Stimulated activated CD4-positive, alpha-beta T cell treated with anti-CD3 and anti-CD28 coated beads, Interleukin-4, amount 100 ng/mL, for 4 hours (primary cell): ENCODE data around the gene ATG16L1.

Experiments
- DNase-seq, 2 experiments: peaks; one replicate each; pipeline ENCODE4 v3.0.0-alpha.2; 2020

The ATG16L1 gene

DNA sequence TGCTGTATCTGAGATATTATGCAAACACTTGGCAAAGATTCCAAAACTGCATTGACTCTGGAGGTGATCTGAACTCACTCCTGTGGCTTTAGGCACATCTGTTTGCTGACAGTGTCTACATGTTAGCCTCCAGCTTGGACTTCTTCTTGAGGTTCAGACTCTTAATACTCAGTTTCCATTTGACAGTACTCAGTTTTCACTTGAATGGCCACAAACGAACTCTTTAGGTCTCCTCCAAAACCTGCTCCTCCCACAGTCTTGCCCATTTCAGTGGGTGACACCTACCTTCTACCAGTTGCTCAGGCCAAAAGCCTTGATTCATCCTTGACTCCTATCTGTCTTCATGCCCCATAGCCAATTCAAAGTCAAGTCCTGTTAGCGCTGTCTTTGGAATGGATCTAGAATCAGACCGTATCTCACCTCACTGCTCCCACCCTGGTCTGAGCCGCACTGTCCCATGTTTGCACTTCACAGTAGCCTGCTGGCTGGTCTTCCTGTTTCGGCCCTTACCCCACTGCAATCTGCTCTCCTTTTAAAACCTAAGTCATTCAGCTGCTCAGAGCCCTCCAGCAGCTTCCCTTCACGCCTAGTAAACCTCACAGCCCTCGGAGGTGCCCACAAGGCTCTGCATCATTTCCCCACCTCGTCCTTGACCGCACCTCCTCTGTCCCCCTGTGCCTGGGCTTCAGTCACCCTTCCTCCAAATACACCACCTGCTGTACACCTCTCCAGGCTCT lies 10.5 kb downstream of the ATG16L1 start:
- DNase-seq: no peak

GRCh38 chr2:233262562-233262961 lies 11.1 kb downstream of the ATG16L1 start:
- no peak for DNase-seq

DNA sequence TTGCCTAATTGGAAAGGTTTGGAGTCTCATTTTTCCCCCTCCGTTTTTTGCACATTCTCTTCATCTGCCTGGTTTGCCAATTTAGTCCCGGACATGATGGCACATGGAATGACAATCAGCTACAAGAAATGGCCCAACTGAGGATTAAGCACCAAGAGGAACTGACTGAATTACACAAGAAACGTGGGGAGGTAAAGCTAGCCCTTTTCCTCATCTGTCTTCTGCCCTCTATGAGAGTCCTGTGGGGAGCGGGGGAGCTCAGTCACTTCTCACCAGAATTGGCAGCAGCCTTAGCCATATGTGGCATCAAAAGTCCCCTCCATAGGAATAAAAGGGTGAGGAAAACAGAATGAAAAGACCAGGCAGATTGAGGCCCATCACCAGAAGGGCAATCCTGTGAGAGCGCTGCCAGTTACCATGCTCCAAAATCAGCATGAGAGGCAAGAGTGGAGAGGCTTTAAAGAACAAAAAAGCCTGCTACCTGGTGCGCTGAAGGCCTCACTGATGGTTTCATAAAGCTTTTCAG lies 11.6 kb downstream of the ATG16L1 start:
- no peak for DNase-seq

- DNase-seq: no peak
These were observed 13.2 kb downstream of the ATG16L1 start for GRCh38 chr2:233264667-233265066.

DNA sequence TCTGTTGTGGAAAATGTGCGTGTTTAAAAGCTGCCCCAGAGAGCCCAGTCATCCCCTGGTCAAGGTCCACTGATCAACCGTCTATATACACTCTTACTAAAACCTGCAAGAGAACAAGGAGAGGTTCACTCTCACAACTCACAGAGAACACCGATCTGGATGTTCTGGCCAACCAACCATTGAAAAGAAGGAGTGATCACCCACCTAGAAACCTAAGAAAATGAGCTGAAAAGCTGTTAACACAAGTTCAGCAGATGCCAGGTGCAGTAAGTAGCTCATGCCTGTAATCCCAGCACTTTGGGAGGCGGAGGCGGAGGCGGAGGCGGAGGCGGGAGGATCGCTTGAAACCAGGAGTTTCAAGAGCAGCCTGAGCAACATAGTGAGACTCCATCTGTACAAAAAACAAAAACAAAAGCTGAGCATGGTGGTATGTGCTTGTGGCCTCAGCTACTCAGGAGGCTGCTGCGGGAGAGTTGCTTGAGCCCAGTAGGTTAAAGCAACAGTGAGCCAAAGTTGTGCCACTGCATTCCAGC lies 14.5 kb downstream of the ATG16L1 start:
- DNase-seq: no peak

DNA sequence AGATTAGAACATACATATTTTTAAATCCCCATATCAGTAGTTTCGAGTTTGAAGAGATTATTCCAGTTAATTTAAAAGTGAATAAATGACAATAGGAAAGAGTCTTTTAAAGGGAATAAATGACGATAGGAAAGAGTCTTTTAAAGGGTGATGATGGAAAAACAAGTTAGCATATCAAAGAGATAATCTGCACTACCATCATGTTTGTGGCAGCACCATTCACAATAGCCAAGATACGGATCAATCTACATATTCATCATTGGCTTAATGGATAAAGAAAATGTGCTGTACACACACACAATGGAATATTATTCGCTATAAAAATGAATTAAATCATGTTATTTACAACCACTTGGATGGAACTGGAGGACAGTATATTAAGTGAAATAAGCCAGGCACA lies 15.0 kb downstream of the ATG16L1 start:
- no peak for DNase-seq

DNA sequence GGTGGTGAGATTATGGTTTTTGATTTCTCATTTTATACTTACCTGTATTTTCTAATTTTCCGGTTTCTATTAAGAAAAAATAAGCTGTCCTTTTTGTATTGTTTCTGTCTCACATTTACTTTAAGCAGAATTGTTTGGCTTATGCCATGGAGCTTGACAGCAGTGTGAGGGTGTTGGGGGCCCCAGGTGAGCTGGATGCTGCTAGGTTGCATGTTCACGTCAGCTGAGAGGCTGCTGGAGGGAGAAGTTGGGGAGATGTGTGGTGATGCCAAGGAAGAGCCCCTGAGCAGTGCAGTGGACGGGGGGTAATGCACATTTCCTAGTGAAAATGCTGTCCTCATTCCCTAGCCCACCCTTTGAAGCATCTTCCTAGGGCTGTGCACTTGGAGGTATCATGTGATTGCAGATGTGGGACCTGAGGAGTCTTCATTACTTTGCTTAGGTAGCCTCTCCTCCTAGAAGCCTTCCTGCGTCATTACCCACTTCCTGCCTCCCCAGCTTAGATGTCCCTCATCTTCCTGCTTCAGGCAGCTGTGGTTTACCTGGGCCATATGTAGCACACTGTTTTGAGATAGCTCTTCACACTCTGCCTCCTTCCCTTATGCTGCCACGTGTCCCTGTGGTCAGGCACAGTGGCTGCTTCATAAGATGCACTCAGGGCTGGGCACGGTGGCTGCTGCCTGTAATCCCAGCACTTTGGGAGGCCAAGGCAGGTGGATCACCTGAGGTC lies 16.2 kb downstream of the ATG16L1 start:
- peak; percentile 21 to 77 for DNase-seq

GRCh38 chr2:233270366-233270765 lies 18.9 kb downstream of the ATG16L1 start:
- no peak for DNase-seq

DNA sequence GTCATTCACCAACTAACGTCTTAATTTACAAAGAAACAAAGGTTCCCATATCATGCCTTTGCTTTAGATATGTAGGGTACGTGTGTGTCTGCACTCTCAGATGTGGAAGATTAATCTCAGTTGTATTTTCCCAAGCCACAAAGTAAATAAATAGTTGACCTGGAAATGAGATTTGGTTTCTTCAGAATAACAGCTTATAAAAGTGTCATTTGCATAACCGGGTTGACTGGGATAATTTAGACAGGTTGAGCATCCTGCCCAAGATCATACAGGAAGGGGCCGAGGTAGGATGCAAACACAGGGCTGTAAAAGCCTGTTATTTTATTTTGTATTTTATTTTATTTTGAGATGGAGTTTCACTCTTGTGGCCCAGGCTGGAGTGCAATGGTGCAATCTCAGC lies 19.5 kb downstream of the ATG16L1 start:
- no peak for DNase-seq

DNA sequence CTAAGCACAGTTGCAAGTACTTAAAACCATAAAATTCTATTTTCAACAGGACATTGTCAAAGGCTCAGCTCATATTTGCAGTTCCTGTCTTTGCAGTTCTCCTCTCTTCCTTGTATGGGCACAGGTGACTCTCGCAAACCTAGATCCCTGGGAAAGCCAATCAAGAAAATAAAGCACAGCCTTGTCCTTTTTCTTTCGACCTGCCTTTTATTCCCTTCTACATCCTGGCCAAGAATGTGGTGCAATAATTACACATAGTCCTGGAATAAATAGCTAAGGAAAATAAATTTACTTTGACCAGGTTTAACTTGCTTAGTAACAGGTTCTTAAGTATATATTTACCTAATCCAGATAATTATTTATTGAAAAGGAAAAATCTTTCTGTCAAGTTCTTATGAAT lies 20.2 kb downstream of the ATG16L1 start:
- no peak for DNase-seq

GRCh38 chr2:233273120-233273519 lies 21.6 kb downstream of the ATG16L1 start:
- no peak for DNase-seq

GRCh38 chr2:233275223-233275622 lies 23.8 kb downstream of the ATG16L1 start:
- DNase-seq: no peak

DNA sequence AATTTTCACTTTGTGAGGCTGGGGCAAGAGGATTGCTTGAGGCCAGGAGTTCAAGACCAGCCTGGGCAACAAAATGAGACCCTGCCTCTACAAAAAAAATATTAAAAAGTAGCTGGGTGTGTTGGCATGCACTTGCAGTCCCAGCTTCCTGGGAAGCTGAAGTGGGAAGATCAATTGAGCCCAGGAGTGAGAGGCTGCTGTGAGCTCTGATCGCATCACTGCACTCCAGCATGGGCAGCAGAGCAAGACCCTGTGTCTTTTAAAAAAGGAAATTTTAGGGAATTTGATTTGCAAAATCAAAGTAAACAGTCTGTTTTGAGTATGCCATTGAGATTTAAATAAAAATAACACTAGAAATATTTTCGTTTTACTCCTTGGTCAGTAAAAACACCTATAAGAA lies 27.4 kb downstream of the ATG16L1 start:
- DNase-seq: no peak

- DNase-seq: no peak
These were observed 28.7 kb downstream of the ATG16L1 start for GRCh38 chr2:233280114-233280693.

- no peak for DNase-seq
These were observed 30.1 kb downstream of the ATG16L1 start for GRCh38 chr2:233281553-233281952.

- DNase-seq: no peak
These were observed 30.6 kb downstream of the ATG16L1 start for GRCh38 chr2:233281992-233282603.

DNA sequence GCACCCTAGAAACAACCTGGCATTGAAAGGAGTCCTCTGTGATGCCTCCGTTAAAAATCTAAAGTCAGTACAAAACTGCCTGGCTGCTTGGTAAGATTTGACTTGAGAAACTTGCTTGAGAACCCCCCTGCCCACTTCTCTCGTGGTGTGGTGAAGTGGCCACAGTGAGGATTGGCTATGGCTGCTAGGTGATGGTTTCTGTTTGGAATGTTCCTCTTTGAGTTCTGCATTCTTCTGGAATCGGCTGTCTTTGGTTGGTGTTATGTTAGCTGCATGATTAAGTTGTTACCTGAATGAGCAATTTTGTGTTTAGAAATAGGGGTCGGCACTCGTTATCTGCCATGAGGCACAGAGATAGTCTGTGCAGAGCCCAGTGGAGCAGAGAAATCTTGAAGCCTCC lies 34.4 kb downstream of the ATG16L1 start:
- no peak for DNase-seq

DNA sequence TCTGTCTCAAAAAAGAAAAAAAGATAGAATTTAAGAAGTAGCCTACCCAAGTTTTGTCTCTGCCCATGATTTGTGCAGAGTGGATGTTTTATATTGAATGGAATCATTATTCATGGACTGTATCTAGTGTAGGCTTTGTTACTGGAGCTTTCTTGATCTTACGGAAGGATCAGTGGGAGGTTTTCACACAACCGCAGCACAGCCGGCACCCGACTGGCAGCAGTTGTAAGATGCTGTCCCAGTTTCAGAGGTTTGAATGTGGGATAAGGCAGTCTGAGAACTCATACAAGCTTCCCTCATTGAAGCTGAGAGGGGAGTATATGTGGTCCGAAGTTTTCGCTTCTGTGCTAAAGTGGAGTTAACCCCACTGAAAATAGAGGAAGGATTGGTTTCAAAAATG lies 36.4 kb downstream of the ATG16L1 start:
- DNase-seq: no peak

DNA sequence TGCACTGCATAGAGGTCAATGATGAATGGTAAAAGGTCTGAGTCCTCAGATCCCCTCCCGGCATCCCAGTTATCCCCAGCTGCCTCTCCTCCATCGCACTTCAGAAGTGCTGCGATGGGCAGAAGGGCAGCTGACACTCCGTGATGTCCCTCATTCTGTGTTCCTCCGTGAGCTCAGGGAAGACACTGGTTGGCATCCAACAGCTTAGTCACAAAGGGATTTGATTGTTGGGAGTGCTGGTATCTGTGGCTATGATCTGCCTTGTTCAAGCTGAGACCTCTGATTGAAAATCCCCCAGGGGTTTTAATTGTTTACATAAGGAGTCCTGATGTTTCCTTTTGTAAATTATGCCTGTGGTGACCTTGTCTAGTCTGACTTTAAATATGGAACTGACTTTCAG lies 37.2 kb downstream of the ATG16L1 start:
- no peak for DNase-seq

DNA sequence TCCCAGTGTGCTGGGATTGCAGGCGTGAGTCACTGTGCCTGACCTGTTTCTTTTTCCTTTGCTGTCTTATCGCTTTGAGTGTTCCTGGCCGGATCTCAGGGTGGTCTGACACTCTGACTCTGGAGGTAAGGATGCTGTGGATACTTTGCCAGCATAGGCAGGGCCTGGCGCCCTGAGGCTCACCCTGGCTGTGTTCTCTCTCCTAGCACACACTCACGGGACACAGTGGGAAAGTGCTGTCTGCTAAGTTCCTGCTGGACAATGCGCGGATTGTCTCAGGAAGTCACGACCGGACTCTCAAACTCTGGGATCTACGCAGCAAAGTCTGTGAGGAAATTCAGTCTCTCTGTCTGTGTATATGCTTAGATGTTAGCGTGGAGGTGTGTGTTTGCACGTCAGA lies 38.2 kb downstream of the ATG16L1 start:
- DNase-seq: no peak

DNA sequence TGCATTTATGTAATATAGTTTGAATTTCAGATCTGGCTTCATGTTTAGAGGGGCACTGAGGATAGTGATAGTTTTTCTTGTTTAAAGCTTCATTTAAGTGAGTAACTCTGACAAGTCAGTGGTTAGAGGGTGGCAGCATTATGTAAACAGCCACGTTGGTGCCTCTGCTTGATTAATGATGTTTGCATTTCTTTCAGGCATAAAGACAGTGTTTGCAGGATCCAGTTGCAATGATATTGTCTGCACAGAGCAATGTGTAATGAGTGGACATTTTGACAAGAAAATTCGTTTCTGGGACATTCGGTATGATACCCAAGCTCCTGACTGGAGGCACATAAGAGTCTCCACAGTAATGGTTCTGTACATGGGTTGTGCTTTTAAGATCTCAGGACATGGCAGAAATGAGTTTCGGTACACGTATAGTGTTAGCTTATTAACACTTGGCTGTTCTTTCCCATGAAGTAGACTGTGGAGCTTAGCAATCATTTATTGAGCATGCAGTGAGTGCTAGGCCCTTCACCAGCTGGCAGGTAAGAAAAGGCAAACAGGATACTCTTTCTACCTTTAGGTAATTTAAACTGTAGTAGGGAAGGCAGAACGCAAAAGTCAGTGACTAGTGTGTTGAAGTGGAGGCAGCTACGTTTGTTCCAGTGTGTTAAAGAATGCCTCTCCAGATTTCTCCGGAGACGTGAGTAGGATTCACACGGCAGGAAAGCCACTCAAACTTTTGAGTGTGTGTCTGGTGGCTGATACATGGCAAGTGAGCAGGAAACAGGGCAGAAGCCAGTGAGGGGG lies 38.8 kb downstream of the ATG16L1 start:
- DNase-seq: no peak

GRCh38 chr2:233295891-233296290 lies 44.4 kb downstream of the ATG16L1 start:
- no peak for DNase-seq
